ENCODE measurements around the gene TMEM141. TPM values are rescaled to one million over a fixed set of nuclear protein-coding genes. Genes with fewer than 3 reads are reported as not detected.
"Not testable (repeated sequence)": the region's sequence is repeated elsewhere in the genome, so short reads cannot be mapped to it uniquely, and the experiment has no call there.

Gene TMEM141
- total RNA-seq, 1 donor from 2014 or later: 62.5 TPM

DNA sequence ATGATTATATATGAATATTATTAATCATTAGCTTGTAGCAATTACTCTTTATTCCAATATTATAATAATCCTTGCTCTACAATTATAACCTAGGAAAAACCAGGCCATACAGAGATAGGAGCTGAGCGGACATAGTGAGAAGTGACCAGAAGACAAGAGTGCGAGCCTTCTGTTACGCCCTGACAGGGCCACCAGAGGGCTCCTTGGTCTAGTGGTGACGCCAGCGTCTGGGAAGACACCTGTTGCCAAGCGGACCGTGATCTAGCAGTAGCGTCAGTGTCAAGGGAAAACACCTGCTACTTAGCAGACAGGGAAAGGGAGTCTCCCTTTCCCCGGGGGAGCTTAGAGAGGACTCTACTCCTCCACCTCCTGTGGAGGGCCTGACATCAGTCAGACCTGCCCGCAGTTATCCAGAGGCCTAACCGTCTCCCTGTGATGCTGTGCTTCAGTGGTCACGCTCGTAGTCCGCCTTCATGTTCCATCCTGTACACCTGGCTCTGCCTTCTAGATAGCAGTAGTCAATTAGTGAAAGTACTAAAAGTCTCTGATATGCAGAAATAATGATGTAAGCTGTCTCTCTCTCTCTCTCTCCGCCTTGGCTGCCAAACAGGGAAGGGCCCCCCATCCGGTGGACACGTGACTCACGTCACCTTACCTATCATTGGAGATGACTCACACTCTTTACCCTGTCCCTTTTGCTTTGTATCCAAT lies 24.6 kb upstream of the TMEM141 start:
- DNase-seq (ENCODE audit: low spot score); intact Hi-C loops (cut with DNase I): not testable (repeated sequence)

DNA sequence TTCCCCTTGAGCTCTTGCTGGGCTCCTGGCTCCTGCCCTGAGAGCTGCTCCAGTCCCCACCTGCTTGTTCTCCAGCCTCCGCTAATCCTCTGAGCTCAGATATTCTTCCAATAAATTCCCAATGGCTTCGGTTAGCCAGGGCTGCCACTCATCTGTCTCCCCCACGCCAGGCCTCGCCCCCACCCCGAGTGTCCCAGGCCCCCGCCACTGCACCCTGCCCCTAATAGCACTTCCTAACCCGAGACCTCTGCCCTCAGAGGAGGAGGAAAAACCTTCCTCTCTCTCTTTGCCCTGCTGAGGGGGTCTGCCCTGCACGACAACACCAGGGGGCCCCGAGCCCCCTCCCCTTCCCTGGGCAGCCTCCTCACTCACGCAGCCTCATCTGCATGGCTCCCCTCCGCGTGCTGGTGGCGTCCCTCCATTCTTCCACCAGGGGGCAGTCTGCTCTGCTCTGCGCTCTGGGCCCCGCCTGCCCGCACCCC lies 21.4 kb upstream of the TMEM141 start:
- intact Hi-C loops (cut with DNase I): no loop called here
- DNase-seq (ENCODE audit: low spot score): no peak

DNA sequence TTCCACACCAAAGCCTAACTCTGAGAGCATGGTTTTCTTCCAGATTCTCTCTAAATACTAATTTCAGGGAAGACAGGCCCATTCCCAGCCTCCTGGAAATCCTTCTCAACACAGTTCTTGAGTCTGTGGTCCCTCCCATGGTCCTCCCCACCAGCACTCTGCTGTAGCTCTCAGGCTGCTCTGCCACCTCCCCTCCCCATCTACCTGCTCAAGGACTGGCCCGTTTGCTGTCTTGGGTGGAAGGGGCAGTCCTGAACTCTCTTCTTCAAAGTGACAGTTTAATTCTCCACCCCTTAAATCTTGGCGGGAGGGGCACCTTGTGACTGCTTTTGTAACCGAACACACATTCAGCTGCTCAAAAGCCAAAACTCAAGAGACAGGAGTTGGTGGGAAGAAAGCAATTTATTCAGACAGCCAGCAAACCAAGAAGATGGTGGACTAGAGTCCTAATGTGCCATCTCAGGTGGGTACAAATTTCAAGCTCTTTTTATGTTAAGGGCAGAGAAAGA lies 19.2 kb upstream of the TMEM141 start:
- DNase-seq (ENCODE audit: low spot score): no peak
- intact Hi-C loops (cut with DNase I): no loop called here

DNA sequence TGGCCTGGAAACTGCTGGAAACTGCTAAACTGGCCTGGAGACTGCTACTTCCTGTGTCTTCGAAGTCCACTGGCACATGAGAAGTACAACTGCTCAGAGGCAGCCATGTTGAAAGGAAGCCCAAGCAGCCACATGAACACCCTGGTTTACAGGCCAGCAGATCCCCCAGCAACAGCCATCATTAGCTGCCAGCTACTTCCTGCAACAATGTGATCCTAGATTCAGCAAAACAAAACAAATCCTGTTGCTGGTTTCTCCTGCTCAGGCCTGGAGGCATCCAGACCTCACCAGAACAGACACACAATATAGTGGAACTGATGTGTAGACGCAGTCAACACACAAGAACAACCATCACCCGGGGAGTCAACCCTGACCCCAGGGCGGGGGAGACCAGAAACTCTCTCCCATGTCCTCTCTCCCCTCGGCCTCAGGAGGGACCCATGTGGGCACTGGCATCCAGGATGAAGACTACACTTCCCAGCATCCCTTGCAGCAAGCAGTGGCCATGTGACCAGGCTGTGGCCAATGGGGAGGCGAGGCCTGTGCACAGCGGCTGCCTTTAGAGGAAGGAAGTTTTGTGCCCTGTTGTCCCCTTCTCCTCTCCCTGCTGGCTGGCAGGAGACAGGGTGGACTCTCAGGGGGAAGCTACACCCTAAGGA lies 17.6 kb upstream of the TMEM141 start:
- intact Hi-C loops (cut with DNase I): no loop called here
- no peak for DNase-seq (ENCODE audit: low spot score)

DNA sequence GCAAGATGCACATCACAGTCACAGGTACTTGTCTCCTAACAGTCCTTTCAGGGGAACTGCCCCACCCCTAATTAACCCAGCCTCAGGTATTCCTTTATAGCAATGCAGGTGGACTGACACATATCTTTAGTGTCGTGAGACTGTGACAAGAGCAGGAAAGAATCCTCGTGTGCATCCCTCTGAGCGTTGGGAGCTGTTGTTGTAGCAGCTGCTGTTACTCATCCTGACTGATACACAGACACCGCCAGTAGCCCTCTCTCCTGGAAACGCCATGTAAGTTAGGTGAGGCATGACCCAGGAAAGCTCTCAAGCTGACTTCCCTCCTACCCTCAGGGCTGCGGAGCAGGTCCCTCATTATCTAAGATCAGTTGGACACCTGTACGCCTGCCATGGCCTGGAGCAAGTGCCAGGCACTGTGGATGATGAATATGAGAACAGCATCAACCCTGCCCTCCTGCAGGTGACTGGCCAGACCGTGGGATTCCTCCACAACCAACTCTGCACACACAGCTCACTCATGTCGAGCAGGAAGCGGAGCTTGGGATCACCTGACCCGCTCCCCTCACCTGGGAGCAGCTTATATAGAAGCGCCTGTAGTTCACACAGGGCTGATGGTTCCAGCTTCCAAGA lies 16.6 kb upstream of the TMEM141 start:
- intact Hi-C loops (cut with DNase I): no loop called here
- no peak for DNase-seq (ENCODE audit: low spot score)

DNA sequence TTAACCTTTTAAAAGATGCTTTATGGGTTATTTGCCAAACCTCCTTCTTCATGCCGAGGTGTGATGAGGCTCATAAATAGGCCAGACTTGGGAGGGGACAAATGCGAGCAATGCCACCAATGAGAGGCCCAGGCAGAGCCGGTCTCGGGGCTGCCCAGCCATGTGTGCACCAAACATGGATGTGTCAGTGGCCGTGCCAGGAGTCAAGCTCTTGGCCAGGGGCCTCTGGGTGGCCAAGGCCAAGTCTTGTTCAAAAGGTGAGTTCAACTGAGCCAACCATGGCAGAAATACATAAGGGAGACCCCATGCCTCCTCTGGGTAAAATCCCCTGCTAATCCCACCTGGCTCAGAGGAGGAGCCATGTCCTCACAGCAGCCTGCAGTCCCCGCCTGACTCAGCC lies 16.0 kb upstream of the TMEM141 start:
- DNase-seq (ENCODE audit: low spot score): no peak
- intact Hi-C loops (cut with DNase I): no loop called here

DNA sequence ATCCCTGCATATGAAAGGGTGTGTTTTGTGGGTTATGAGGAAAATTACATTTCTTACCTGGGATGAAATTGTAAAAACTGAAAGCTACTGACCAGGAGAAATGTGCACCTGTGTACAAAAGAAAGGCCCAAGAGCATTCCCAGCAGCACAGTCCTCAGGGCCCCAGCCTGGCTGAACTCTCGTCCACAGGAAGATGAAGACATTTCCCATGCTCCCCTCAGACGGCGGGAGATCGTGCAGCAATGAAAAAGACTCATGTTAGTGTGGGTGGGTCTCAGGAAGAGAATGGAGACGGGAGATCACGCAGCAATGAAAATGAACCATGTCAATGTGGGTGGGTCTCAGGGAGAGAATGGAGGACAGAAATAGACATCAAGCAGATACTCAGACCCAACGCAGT lies 14.2 kb upstream of the TMEM141 start:
- intact Hi-C loops (cut with DNase I): no loop called here
- no peak for DNase-seq (ENCODE audit: low spot score)

DNA sequence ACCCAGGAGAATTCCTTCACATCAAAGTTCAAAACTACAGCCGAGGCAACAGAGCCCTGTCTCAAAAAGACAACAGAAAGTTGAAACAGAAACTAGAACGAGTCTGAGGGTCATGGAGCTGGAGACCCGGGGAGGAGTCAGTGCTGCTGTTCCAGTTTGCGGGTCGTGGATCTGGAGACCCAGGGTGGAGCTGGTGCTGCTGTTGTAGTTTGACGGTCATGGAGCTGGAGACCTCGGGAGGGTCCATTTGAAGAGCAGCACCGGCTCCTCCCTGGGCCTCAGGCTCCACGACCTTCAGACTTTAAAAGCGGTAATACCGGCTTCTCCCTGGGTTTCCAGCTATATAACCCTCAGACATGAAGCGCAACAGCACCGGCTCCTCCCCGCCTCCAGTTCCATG lies 13.8 kb upstream of the TMEM141 start:
- intact Hi-C loops (cut with DNase I): no loop called here
- DNase-seq (ENCODE audit: low spot score): no peak

DNA sequence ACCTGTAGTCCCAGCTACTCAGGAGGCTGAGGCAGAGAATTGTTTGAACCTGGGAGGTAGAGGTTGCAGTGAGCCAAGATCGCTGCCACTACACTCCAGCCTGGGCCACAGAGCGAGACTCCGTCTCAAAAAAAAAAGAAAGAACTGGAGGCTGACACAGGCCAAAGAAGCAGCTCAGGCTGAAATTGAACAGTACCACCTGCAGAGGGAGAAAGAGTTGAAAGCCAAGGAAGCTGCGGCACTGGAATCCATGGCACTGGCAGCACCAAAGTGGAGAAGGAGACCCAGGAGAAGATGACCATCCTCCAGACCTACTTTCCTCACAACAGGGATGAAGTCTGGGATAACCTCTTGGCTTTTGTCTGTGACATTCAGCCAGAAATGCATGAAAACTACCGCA lies 11.3 kb upstream of the TMEM141 start:
- no peak for DNase-seq (ENCODE audit: low spot score)
- intact Hi-C loops (cut with DNase I): loop anchor here (10.0 kb wide), 1 partner anchor 285 kb away; no protein-coding TSS in a partner anchor

DNA sequence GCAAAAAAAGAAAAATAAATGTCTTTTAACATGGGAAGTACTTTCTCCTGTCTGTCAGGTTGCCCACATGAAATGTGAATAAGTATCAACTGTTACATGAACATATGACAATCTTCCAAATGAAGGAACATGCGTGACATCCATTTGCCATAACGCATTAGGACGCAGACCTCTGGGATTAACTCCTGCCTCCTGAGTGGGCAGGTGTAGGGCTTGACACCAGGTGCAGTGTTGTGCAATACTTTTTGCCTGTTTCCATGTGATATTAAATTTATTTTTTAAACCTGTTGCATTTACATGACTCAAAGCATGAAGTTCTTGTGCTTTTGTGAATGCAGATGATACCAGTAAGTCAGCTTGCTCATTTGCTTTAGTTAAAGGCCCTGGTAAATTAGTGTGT lies 8.7 kb upstream of the TMEM141 start:
- intact Hi-C loops (cut with DNase I): loop anchor here (10.0 kb wide), 1 partner anchor 282 kb away; no protein-coding TSS in a partner anchor

DNA sequence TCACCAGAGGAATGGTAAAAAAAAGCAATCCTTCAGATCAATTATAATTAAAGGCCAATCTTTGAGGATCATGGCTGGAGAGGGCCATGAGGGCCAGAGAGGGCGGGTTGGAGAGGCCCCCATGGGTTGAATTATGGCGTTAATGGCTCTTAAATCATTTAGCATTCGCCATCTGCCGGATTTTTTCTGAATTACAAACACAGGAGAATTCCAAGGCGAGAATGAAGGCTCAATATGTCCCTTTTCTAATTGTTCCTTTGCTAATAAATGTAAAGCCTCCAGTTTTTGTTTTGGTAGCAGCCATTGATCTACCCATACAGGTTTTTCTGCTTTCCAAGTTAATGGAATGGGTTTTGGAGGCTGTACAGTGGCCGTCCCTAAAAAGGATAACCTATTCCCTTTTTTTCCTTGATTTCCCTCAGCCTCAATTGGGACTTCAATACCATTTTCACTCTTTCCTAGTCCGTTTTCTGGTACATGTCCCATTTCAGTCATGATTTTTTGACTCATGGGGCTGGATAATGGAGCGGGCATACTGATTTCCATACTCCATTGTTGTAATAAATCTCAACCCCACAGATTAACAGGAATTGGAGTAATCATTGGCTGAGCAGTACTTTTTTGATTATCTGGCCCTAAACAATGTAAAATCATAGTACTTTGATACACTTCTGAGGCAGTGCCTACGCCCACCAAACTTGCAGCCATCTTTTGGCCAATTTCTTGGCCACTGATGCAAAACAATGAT lies 6.7 kb upstream of the TMEM141 start:
- intact Hi-C loops (cut with DNase I): loop anchor here (10.0 kb wide), 1 partner anchor 280 kb away; no protein-coding TSS in a partner anchor
- DNase-seq (ENCODE audit: low spot score): no peak

More for the DNA sequence above, 8.7 kb upstream of the TMEM141 start:
- no peak for DNase-seq (ENCODE audit: low spot score)

DNA sequence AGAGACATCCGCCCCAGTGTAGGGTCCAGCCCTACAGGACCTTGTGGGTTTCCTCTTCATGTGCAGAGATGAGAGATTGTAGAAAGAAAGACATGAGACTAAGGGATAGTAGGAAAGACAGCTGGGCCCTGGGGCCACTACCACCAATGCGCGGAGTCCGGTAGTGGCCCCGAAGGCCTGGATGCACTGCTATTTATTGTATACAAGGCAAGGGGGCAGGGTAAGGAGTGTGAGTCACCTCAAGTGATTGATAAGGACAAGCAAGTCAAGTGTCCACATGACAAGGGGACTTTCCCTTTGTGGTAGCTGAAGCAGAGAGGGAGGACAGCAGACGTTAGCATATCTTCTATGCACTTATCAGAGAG lies 6.2 kb upstream of the TMEM141 start:
- intact Hi-C loops (cut with DNase I): loop anchor here (10.0 kb wide), 1 partner anchor 280 kb away; no protein-coding TSS in a partner anchor

DNA sequence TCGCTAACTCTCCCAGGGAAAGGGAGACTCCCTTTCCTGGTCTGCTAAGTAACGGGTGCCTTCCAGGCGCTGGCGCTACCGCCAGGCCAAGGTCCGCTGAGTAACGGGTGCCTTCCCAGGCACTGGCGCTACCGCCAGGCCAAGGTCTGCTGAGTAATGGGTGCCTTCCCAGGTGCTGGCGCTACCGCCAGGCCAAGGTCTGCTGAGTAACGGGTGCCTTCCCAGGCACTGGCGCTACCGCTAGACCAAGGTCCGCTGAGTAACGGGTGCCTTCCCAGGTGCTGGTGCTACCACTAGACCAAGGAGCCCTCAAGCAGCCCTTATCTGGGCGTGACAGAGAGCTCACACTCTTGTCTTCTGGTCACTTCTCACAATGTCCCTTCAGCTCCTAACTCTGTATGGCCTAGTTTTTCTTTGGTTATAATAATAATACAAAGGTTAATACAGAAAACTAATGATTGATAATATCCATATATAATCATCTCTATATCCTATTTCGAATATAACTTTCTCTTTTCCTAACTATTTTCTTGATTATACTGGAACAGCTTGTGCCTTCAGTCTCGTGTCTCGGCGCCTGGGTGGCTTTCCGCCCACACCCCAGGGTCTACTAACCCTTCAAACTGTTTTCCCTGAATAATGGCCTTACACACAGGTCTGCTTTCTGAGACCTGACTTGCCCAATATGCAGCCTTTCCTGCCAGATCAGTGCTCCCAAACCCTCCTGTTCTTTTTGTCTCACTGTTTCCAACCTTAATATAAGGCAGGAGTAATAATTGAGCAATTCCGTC lies 5.4 kb upstream of the TMEM141 start:
- intact Hi-C loops (cut with DNase I): loop anchor here (2.0 to 10.0 kb wide), 2 partner anchors 243 to 279 kb away; partner anchors contain the start of gene ABCA2
- not testable (repeated sequence) for DNase-seq (ENCODE audit: low spot score)

More for the DNA sequence above, 6.2 kb upstream of the TMEM141 start:
- DNase-seq (ENCODE audit: low spot score): no peak

DNA sequence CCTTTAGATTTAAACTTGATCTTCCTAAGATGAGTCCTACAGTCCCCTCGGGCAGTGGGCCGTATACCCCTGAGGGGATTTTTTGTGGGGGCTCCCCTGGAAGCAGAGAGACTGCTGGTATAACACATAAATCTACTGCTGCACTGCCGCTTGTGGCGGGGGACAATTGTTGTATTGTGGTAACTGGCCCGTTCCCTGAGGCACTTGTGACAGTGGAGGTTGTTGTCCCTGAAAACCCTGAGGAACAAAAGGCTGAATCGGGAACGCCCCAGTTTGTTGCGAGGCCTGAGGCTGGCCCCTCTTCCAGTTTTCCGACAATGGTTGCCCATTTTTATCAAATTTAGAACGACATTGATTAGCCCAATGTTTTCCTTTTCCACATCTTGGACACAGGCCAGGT lies 4.7 kb upstream of the TMEM141 start:
- intact Hi-C loops (cut with DNase I): loop anchor here (2.0 to 10.0 kb wide), 2 partner anchors 242 to 278 kb away; partner anchors contain the start of gene ABCA2
- no peak for DNase-seq (ENCODE audit: low spot score)

DNA sequence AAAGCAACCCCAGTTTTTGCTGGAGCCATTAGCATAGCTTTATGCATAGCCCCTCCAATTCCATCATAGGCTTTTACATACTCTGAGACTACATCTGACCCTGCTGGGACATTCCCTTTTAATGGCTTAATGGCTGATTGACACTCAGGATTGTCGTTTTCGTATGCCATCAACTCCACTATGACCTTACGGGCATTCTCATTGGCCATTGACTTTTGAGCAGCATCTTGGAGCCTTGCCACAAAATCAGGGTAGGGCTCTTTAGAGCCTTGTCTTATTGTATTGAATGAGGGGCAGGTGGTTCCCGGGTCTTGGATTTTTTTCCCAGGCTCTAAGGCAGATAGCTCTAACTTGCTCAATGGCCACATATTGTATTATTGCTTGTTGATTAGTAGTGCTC lies 4.2 kb upstream of the TMEM141 start:
- intact Hi-C loops (cut with DNase I): loop anchor here (2.0 to 10.0 kb wide), 2 partner anchors 242 to 278 kb away; partner anchors contain the start of gene ABCA2
- not testable (repeated sequence) for DNase-seq (ENCODE audit: low spot score)

DNA sequence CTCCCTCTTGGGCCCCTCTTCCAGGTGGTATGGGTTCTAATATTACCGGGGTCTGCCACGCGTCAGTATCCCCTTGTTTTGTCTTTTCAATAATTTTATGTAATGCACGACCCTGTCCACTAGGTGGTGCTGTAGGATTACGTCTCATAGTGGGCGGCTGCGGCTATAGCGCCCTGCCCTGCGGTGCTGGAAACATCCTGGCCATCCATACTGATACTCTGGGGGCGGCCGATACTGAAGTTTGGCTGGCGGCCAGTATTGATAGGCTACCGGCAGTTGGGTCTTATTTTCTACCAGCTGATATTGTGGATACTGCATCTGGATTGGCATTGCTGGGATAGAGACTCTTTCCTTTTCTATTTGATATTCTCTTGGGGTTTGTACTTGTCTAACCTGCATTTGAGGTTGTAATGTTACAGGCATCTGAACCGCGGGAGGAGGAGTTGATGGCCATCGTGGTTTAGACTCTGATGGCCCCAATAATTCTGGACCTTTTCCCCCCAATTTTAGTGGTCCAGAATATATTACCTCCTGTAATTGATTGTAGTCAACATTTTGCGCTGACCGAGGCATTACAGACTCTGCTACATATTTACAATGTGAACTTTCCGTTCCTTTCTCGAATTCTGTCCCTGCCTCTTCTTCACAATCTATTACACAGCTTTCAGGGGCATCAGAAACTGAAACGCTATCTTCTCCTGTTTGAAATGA lies 3.3 kb upstream of the TMEM141 start:
- intact Hi-C loops (cut with DNase I): loop anchor here (2.0 to 10.0 kb wide), 2 partner anchors 241 to 277 kb away; partner anchors contain the start of gene ABCA2
- DNase-seq (ENCODE audit: low spot score): no peak

DNA sequence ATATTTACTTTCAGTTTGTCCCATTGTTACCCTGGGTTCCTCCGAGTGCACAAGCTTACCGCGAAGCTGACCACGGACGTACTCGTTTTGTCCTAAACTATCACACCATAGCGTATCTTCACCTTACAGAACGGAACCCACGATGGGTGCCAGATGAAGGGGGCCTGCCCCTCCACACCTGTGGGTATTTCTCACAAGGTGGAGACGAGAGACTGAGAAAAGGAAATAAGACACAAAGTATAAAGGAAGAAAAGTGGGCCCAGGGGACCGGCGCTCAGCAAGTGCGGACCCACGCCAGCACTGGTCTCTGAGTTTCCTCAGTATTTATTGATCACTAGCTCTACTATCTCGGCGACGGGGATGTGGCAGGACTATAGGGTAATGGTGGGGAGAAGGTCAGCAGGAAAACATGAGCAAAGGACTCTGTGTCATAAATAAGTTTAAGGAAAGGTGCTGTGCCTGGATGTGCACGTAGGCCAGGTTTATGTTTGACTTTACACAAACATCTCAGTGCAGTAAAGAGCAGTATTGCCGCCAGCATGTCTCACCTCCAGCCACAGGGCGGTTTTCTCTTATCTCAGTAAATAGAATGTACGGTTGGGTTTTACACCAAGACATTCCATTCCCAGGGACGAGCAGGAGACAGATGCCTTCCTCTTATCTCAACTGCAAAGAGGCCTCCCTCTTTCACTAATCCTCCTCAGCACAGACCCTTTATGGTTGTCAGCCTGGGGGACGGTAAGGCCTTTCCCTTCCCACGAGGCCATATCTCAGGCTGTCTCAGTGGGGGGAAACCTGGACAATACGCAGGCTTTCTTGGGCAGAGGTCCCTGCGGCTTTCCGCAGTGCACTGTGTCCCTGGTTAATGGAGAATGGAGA lies 2.3 kb upstream of the TMEM141 start:
- DNase-seq (ENCODE audit: low spot score): not testable (repeated sequence)
- intact Hi-C loops (cut with DNase I): loop anchor here (10.0 kb wide), 1 partner anchor 276 kb away; no protein-coding TSS in a partner anchor
